ENCODE measurements around the gene CCDC3.

Gene CCDC3

DNA sequence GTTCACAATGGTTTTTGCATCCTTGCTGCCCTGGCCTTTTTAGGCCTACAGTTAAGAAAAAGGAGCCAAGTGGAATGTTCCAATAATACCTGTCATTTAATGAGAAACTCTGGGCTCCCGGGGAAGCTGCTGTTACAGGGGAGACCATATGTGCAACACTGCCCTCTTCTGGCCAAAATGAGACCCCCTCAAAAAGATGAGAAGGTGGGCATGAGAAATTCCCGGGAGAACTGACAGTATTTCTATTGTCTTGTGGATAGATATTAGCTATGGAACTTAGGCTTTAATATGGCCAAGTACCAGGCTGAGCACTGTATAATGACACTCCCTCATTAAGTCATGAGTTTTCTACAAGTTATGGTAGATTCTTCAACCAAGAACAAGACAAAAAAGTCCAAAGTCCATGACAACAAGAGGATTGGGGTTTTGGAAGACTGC is 99.4 kb downstream of the CCDC3 start:
- TF ChIP-seq, protein P1, sequence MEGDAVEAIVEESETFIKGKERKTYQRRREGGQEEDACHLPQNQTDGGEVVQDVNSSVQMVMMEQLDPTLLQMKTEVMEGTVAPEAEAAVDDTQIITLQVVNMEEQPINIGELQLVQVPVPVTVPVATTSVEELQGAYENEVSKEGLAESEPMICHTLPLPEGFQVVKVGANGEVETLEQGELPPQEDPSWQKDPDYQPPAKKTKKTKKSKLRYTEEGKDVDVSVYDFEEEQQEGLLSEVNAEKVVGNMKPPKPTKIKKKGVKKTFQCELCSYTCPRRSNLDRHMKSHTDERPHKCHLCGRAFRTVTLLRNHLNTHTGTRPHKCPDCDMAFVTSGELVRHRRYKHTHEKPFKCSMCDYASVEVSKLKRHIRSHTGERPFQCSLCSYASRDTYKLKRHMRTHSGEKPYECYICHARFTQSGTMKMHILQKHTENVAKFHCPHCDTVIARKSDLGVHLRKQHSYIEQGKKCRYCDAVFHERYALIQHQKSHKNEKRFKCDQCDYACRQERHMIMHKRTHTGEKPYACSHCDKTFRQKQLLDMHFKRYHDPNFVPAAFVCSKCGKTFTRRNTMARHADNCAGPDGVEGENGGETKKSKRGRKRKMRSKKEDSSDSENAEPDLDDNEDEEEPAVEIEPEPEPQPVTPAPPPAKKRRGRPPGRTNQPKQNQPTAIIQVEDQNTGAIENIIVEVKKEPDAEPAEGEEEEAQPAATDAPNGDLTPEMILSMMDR (conservative IDR thresholded peaks at IDR 0.05; ENCODE audit: low read depth): peak; percentile 77
- ChIA-PET POLR2A (ENCODE audit: low non-redundant PET) (no interaction called here), CTCF (interaction anchor here (0.5 to 2.3 kb wide), 16 partner anchors 10 to 875 kb away, joined by 3 to 17 read pairs (median 4); partner anchors contain the start of gene OPTN)
- no peak overlapping the region for H3K27ac ChIP-seq
- peak; percentile 75 for DNase-seq (ENCODE audit: low spot score)

DNA sequence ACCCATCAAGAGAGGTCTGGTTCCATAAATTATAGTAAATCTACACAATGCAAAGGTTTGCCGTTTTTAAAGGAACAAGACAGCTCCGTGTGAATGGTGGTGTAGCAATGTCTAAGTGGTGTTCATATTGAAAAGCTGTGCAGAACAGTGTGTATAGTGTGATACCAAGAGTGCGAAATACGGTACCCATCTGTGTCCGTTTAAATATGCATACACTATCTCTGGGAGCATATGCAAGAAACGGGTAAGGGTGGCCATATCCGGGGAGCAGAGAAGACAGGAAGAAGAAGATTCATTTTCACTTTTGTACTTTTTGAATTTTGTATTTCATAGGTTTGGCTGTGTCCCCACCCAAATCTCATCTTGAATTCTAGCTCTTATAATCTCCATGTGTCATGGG is 102.0 kb downstream of the CCDC3 start:
- CTCF ChIA-PET: interaction anchor here (0.6 kb wide), 1 partner anchor 126 kb away, joined by 3 read pairs; no protein-coding TSS in a partner anchor
- POLR2A ChIA-PET (ENCODE audit: low non-redundant PET): no interaction called here

DNA sequence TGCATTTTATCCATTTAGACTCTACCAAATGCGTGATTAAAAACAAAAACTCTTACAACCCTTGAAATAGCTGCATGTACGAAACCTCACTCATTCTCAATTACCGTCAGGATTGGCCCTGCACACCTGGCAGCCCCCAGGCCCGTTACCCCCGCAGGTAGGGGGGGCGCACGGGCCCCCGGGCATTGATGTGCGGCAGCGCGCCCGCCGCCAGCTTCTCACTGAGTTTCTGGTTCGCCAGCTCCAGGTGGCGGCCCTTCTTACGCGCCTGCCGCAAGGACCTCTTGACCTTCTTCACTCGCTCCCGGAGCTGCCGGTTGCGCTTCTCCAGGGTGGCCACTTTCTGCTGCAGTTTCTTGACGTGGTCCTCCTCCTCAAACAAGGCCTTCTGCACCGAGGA is 103.2 kb downstream of the CCDC3 start:
- CTCF ChIA-PET: no interaction called here
- no peak for DNase-seq (ENCODE audit: low spot score)
- TF ChIP-seq, protein P1 (conservative IDR thresholded peaks at IDR 0.05; ENCODE audit: low read depth): no peak
- POLR2A ChIA-PET (ENCODE audit: low non-redundant PET): no interaction called here
- H3K27ac ChIP-seq: no peak overlapping the region

More for the DNA sequence above, 102.0 kb downstream of the CCDC3 start:
- DNase-seq (ENCODE audit: low spot score): no peak
- TF ChIP-seq, protein P1 (conservative IDR thresholded peaks at IDR 0.05; ENCODE audit: low read depth): no peak
- no peak overlapping the region for H3K27ac ChIP-seq

DNA sequence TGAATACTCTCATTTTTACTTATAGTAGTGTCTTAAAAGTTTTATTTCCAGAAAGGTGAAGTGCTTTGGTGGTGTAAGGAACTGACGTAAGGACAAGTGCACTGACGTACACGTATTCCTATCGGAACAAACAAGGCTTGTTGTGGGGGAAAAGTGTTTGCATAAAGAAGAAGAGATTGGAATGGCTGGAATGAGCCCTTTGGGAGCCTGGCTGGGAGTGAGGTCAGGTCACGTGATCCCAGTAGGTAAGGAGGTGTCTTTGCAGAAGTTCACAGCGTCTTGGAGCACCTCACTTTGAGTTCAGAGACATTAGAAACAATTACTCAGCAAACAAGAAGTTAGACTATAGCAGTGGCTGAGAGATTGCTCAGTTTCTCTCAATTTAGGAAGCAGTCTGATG is 104.2 kb downstream of the CCDC3 start:
- POLR2A ChIA-PET (ENCODE audit: low non-redundant PET): no interaction called here
- no peak for DNase-seq (ENCODE audit: low spot score)
- CTCF ChIA-PET: no interaction called here
- H3K27ac ChIP-seq: no peak overlapping the region
- TF ChIP-seq, protein P1 (conservative IDR thresholded peaks at IDR 0.05; ENCODE audit: low read depth): no peak

DNA sequence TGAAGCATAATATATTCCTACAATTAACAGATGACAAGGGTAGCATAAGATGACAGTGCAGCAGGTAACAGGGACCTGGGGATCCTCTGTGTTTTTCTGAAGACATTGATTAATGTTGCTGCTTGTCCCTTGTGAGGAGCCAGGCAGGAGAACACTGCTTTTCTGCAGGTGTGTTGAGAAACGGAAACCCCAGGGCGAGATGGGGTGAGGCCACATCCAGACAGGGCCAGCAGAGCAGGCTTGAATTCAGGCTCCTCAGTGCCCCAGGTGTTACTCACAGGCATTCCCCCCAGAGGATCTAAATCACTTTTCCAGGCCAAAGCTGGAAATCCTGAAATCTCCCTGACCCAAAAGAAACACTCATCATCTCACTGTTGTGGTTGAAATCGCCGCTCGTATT is 105.3 kb downstream of the CCDC3 start:
- H3K27ac ChIP-seq: no peak overlapping the region
- TF ChIP-seq, protein P1 (conservative IDR thresholded peaks at IDR 0.05; ENCODE audit: low read depth): no peak
- POLR2A ChIA-PET (ENCODE audit: low non-redundant PET): no interaction called here
- no peak for DNase-seq (ENCODE audit: low spot score)
- CTCF ChIA-PET: no interaction called here

DNA sequence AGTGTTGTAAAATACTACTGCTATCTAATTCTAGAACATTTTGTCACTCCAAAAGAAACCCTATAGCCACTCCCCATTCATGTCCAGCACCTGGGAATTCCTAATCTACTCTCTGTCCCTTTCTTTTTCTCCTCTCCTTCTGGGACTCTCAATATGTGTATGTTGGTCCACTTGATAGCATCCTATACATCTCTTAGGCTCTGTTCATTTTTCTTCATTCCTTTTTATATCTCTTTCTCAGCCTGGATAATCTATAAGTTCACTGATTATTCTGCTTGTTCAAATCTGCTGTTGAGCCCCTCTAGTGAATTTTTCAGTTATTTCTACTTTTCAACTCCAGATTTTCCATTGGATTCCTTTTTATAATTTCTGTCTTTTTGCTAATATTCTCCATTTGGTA is 108.6 kb downstream of the CCDC3 start:
- CTCF ChIA-PET: no interaction called here
- no peak for DNase-seq (ENCODE audit: low spot score)
- TF ChIP-seq, protein P1 (conservative IDR thresholded peaks at IDR 0.05; ENCODE audit: low read depth): no peak
- no peak overlapping the region for H3K27ac ChIP-seq
- POLR2A ChIA-PET (ENCODE audit: low non-redundant PET): no interaction called here
